HepG2 (cell line): ENCODE results near the gene ADAM15. TPM values are rescaled to one million over a fixed set of nuclear protein-coding genes. Genes with fewer than 3 reads are reported as not detected.
A peak's percentile ranks its signal among the peaks of the same experiment; 100 is the strongest.

ENCODE experiments used
- ARNTL ChIP-seq: sonication (generic); formaldehyde crosslinking; IDR thresholded peaks from 2 replicates; pipeline ENCODE4 v1.4.0; 2020; ENCODE audit warnings: mild to moderate bottlenecking, missing genetic modification reagents
- ATM ChIP-seq: fragments of 450-650 bp; IDR thresholded peaks from 2 replicates; pipeline ENCODE4 v1.7.1; 2017; ENCODE audit warnings: mild to moderate bottlenecking, borderline replicate concordance
- CBFB ChIP-seq: sonication (generic); formaldehyde crosslinking; IDR thresholded peaks from 2 replicates; pipeline ENCODE4 v1.4.0; 2020; ENCODE audit warnings: missing genetic modification reagents
- EEA1 ChIP-seq: sonication (generic); formaldehyde crosslinking; IDR thresholded peaks from 2 replicates; pipeline ENCODE4 v1.5.1; 2020; ENCODE audit warnings: mild to moderate bottlenecking, missing genetic modification reagents, borderline replicate concordance
- HNF1B ChIP-seq: sonication (generic); formaldehyde crosslinking; IDR thresholded peaks from 2 replicates; pipeline ENCODE4 v1.5.1; 2020; ENCODE audit warnings: mild to moderate bottlenecking, moderate library complexity, missing genetic modification reagents
- ISX ChIP-seq: sonication (generic); formaldehyde crosslinking; conservative IDR thresholded peaks from 2 replicates; pipeline ENCODE4 v1.5.0; 2020; ENCODE audit warnings: missing genetic modification reagents
- MAZ ChIP-seq, 2 experiments: sonication (generic) in 1 of 2; formaldehyde crosslinking in 1 of 2; IDR thresholded peaks; 2 replicates each; pipeline versions ENCODE4 v1.5.0 to v1.6.1; 2012 to 2020; ENCODE audit warnings: low read depth in 2 of 2, mild to moderate bottlenecking in 2 of 2, borderline replicate concordance in 1 of 2, improper control_type of control experiment in 1 of 2, low read length in 1 of 2, missing genetic modification reagents in 1 of 2, moderate library complexity in 1 of 2
- MLX ChIP-seq: IDR thresholded peaks from 2 replicates; pipeline ENCODE4 v1.6.1; 2016
- PRPF4 ChIP-seq: fragments of 200-400 bp; formaldehyde crosslinking; IDR thresholded peaks from 2 replicates; pipeline ENCODE4 v1.6.1; 2016; ENCODE audit warnings: low read length, low read depth; ENCODE audit not compliant: poor library complexity, severe bottlenecking
- SAP130 ChIP-seq: IDR thresholded peaks from 2 replicates; pipeline ENCODE4 v1.6.1; 2016; ENCODE audit warnings: low read depth
- SCMH1 ChIP-seq: sonication (generic); formaldehyde crosslinking; IDR thresholded peaks from 2 replicates; pipeline ENCODE4 v1.9.0; 2021; ENCODE audit warnings: missing genetic modification reagents, mild to moderate bottlenecking, borderline replicate concordance
- TOPORS ChIP-seq: sonication (generic); formaldehyde crosslinking; IDR thresholded peaks from 2 replicates; pipeline ENCODE4 v1.8.0; 2023; ENCODE audit warnings: mild to moderate bottlenecking, missing genetic modification reagents
- ZBTB39 ChIP-seq: sonication (generic); formaldehyde crosslinking; IDR thresholded peaks from 2 replicates; pipeline ENCODE4 v1.5.0; 2020; ENCODE audit warnings: missing genetic modification reagents
- ZBTB42 ChIP-seq: sonication (generic); formaldehyde crosslinking; IDR thresholded peaks from 2 replicates; pipeline ENCODE4 v1.5.0; 2020; ENCODE audit warnings: mild to moderate bottlenecking, missing genetic modification reagents
- ZEB1 ChIP-seq: IDR thresholded peaks from 2 replicates; pipeline ENCODE4 v1.6.1; 2012; ENCODE audit warnings: mild to moderate bottlenecking, low read depth, inconsistent platforms; ENCODE audit not compliant: insufficient replicate concordance
- ZFYVE20 ChIP-seq: sonication (generic); formaldehyde crosslinking; IDR thresholded peaks from 2 replicates; pipeline ENCODE4 v1.8.0; 2023; ENCODE audit warnings: low read depth, mild to moderate bottlenecking, moderate library complexity, missing genetic modification reagents, borderline replicate concordance
- ZGPAT ChIP-seq: IDR thresholded peaks from 2 replicates; pipeline ENCODE4 v1.6.1; 2016; ENCODE audit warnings: mild to moderate bottlenecking
- ZNF160 ChIP-seq: sonication (generic); formaldehyde crosslinking; IDR thresholded peaks from 2 replicates; pipeline ENCODE4 v1.8.0; 2022; ENCODE audit warnings: mild to moderate bottlenecking, inconsistent platforms, missing genetic modification reagents
- ZNF432 ChIP-seq: sonication (generic); formaldehyde crosslinking; IDR thresholded peaks from 2 replicates; pipeline ENCODE4 v1.5.0; 2020; ENCODE audit warnings: missing genetic modification reagents, mild to moderate bottlenecking, borderline replicate concordance
- ZNF44 ChIP-seq: sonication (generic); formaldehyde crosslinking; IDR thresholded peaks from 2 replicates; pipeline ENCODE4 v1.5.1; 2020; ENCODE audit warnings: mild to moderate bottlenecking, missing genetic modification reagents
- ZNF644 ChIP-seq: IDR thresholded peaks from 2 replicates; pipeline ENCODE4 v1.6.1; 2016; ENCODE audit warnings: low read depth
- ZNF678 ChIP-seq: sonication (generic); formaldehyde crosslinking; IDR thresholded peaks from 2 replicates; pipeline ENCODE4 v1.4.0; 2020; ENCODE audit warnings: mild to moderate bottlenecking, missing genetic modification reagents
- ZNF768 ChIP-seq: sonication (generic); formaldehyde crosslinking; IDR thresholded peaks from 2 replicates; pipeline ENCODE4 v1.4.0; 2020; ENCODE audit warnings: missing genetic modification reagents
- ZNF773 ChIP-seq: sonication (generic); formaldehyde crosslinking; IDR thresholded peaks from 2 replicates; pipeline ENCODE4 v1.4.0; 2020; ENCODE audit warnings: missing genetic modification reagents, borderline replicate concordance
- ZNF891 ChIP-seq: sonication (generic); formaldehyde crosslinking; IDR thresholded peaks from 2 replicates; pipeline ENCODE4 v1.5.0; 2020; ENCODE audit warnings: mild to moderate bottlenecking, missing genetic modification reagents
- polyA plus RNA-seq, 8 experiments: library from polyadenylated mRNA; depleted of rRNA in 3 of 8; stranded (reverse) in 7 of 8; unstranded in 1 of 8; fragments of >200 nt; fragmentation: Illumina TruSeq in 4 of 8; extraction: Trizol in 4 of 8; gene quantifications; 2 replicates each; pipeline versions ENCODE4 v1.2.1 to v1.2.3, GENCODE V29; 2011 to 2016; ENCODE audit warnings: low read depth in 4 of 8, missing spikeins in 1 of 8, mixed read lengths in 1 of 8; ENCODE audit not compliant: insufficient read depth in 1 of 8
- total RNA-seq, 5 experiments: library from RNA; depleted of rRNA; stranded (reverse); fragments of >200 nt; fragmentation: Illumina TruSeq; extraction: Trizol; gene quantifications; 2 replicates each; pipeline ENCODE4 v1.2.3, GENCODE V29; 2016; ENCODE audit warnings: low read depth in 1 of 5

Gene ADAM15
- total and polyA plus RNA-seq, 2 of the 13 experiments (the other 11 are each of a cell fraction or from before 2014, with no cell fraction given), result 17.9 to 25.6 TPM

GRCh38 chr1:155062702-155063411, 11.7 kb downstream of the ADAM15 start (continued):
- TF ChIP-seq ZGPAT (CRISPR knock-in tag) (0 out of 2 replicates have a peak, but pooled peaks have one; percentile 6), ISX (no peak), ZBTB39 (no peak), HNF1B (0 out of 2 replicates have a peak, but pooled peaks have one; percentile 32), ATM (no peak), ZNF160 (CRISPR knock-in tag) (0 out of 2 replicates have a peak, but pooled peaks have one; percentile 2), ZNF644 (CRISPR knock-in tag) (no peak), SCMH1 (CRISPR knock-in tag) (no peak), ZNF432 (CRISPR knock-in tag) (no peak), PRPF4 (no peak), ZFYVE20 (no peak), TOPORS (CRISPR knock-in tag) (peak; percentile 58; the same call in 1 of the 2 replicates), ARNTL (CRISPR knock-in tag) (0 out of 2 replicates have a peak, but pooled peaks have one; percentile 19), ZNF891 (CRISPR knock-in tag) (peak; percentile 79), SAP130 (CRISPR knock-in tag) (peak; percentile 45; the same call in 1 of the 2 replicates), MLX (CRISPR knock-in tag) (no peak), ZNF768 (CRISPR knock-in tag) (peak; percentile 49; the same call in 1 of the 2 replicates), ZNF678 (no peak), ZNF773 (CRISPR knock-in tag) (no peak), ZEB1 (peak; percentile 8), ZNF44 (CRISPR knock-in tag) (no peak), ZBTB42 (no peak), CBFB (CRISPR knock-in tag) (peak; percentile 62), EEA1 (CRISPR knock-in tag) (no peak), MAZ (IDR thresholded peaks at IDR 0.05; ENCODE audit: borderline replicate concordance, low read depth, low read length) (peak; percentile 60; the same call in 1 of the 2 replicates), MAZ (CRISPR knock-in tag; IDR thresholded peaks at IDR 0.05; ENCODE audit: low read depth) (peak; percentile 47; the same call in 1 of the 2 replicates)
